ENCODE data around the gene GYPC.

Gene GYPC

DNA sequence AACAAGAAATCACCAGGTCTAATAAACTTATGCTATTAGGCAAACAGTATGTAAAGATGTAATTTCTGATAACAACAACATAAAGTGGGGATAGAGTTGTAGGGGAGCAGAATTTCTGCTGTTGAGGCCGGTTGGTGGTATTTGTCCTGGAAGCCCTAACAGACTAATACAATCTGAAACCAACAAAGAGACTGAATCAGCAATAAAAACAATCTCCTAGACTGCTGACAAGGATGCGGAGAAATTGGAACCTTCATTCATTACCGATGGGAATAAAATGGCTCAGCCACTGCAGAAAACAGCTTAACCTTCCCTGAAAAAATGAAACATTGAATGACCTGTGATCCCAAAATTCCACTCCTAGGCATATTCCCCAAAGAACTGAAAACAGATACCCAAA is 88.7 kb downstream of the GYPC start:
- TF ChIP-seq, protein P1, sequence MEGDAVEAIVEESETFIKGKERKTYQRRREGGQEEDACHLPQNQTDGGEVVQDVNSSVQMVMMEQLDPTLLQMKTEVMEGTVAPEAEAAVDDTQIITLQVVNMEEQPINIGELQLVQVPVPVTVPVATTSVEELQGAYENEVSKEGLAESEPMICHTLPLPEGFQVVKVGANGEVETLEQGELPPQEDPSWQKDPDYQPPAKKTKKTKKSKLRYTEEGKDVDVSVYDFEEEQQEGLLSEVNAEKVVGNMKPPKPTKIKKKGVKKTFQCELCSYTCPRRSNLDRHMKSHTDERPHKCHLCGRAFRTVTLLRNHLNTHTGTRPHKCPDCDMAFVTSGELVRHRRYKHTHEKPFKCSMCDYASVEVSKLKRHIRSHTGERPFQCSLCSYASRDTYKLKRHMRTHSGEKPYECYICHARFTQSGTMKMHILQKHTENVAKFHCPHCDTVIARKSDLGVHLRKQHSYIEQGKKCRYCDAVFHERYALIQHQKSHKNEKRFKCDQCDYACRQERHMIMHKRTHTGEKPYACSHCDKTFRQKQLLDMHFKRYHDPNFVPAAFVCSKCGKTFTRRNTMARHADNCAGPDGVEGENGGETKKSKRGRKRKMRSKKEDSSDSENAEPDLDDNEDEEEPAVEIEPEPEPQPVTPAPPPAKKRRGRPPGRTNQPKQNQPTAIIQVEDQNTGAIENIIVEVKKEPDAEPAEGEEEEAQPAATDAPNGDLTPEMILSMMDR (conservative IDR thresholded peaks at IDR 0.05) = no peak

More for the DNA sequence above, 88.7 kb downstream of the GYPC start:
- H3K27ac ChIP-seq = no peak overlapping the region

Data from VCaP (cell line).